Epithelial cell of proximal tubule (primary cell): ENCODE measurements around the gene SMS. TPM values are rescaled to one million over a fixed set of nuclear protein-coding genes. Genes with fewer than 3 reads are reported as not detected.
"Not testable (repeated sequence)": the region's sequence is repeated elsewhere in the genome, so short reads cannot be mapped to it uniquely, and the experiment has no call there.

Source experiments
- DNase-seq: peaks from one replicate; pipeline ENCODE4 v3.0.0-alpha.2; 2011; ENCODE audit warnings: low read depth
- H3K4me3 ChIP-seq: 2 replicates; pipeline ENCODE4 v1.5.1; 2011; ENCODE audit warnings: low read depth, mild to moderate bottlenecking, low read length
- CTCF ChIP-seq: conservative IDR thresholded peaks from 2 replicates; pipeline ENCODE4 v1.5.1; 2012; ENCODE audit warnings: low read depth, mild to moderate bottlenecking, low read length
- total RNA-seq: library from RNA; depleted of rRNA; stranded (reverse); fragments of >200 nt; gene quantifications from 2 replicates; pipeline ENCODE4 v1.2.3, GENCODE V29; 2015

Gene SMS
- total RNA-seq, 1 donor from 2014 or later, result 326 TPM

GRCh38 chrX:21948897-21949578, 8.5 kb downstream of the SMS start:
- no peak for DNase-seq
- no peak overlapping the region for H3K4me3 ChIP-seq
- no peak for TF ChIP-seq CTCF

- TF ChIP-seq CTCF, result no peak
- no peak overlapping the region for H3K4me3 ChIP-seq
- no peak for DNase-seq
Measured at GRCh38 chrX:21949689-21950088, 9.2 kb downstream of the SMS start.

DNA sequence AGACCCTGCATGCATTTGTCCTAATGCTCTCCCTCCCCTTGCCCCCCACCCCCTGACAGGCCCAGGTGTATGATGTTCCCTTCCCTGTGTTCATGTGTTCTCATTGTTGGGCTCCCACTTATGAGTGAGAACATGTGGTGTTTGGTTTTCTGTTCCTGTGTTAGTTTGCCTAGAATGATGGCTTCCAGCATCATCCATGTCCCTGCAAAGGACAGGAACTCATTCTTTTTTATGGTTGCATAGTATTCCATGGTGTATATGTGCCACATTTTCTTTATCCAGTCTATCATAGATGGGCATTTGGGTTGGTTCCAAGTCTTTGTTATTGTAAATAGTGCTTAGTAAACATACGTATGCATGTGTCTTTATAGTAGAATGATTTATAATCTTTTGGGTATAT, 10.0 kb downstream of the SMS start:
- not testable (repeated sequence) for DNase-seq, H3K4me3 ChIP-seq

- DNase-seq, result no peak
- no peak overlapping the region for H3K4me3 ChIP-seq
- no peak for TF ChIP-seq CTCF
Measured at GRCh38 chrX:21952624-21953023, 12.1 kb downstream of the SMS start.

GRCh38 chrX:21953195-21953830, 12.8 kb downstream of the SMS start:
- not testable (repeated sequence) for H3K4me3 ChIP-seq, DNase-seq

- no peak for DNase-seq
- H3K4me3 ChIP-seq, result no peak overlapping the region
- TF ChIP-seq CTCF, result no peak
Measured at GRCh38 chrX:21955403-21956189, 15.1 kb downstream of the SMS start.

DNA sequence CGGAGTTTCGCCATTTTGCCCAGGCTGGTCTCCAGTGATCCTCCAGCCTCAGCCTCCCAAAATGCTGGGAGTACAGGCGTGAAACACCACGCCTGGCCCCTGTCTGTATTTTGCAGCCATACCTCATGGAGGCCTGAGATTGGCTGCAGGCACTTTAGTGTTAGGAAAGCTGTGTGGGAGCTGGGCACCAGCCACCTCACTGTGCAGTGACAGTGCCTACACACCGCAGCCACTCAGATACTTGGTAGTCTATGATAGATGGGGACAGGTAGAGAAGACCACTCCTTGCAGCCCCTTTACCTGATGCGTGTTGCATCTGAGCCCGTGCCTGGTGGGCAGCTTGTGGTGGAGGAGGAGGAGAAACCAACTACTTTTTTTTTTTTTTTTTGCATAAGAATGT, 16.3 kb downstream of the SMS start:
- H3K4me3 ChIP-seq, result no peak overlapping the region
- DNase-seq, result no peak
- TF ChIP-seq CTCF, result no peak
